H9 (cell line): ENCODE measurements around the gene ASB7. TPM values are rescaled to one million over a fixed set of nuclear protein-coding genes. Genes with fewer than 3 reads are reported as not detected.

Experiments
- DNase-seq: peaks from one replicate; pipeline ENCODE4 v3.0.0-alpha.2; 2017
- H2AFZ ChIP-seq: one replicate; pipeline ENCODE4 v1.6.1; 2013; ENCODE audit warnings: mild to moderate bottlenecking, low read length, control low read depth, moderate library complexity
- H2AK5ac ChIP-seq: 2 replicates; pipeline ENCODE4 v1.6.1; 2013; ENCODE audit warnings: low read length, control low read depth, mixed read lengths; ENCODE audit not compliant: insufficient read length
- H2BK120ac ChIP-seq: one replicate; pipeline ENCODE4 v1.6.1; 2013; ENCODE audit warnings: low read depth, mild to moderate bottlenecking, low read length, control low read depth, inconsistent platforms; ENCODE audit not compliant: poor library complexity, severe bottlenecking
- H2BK12ac ChIP-seq: 2 replicates; pipeline ENCODE4 v1.6.1; 2013; ENCODE audit warnings: low read length, control low read depth, mixed read lengths, low read depth; ENCODE audit not compliant: insufficient read length
- H2BK15ac ChIP-seq: 2 replicates; pipeline ENCODE4 v1.6.1; 2013; ENCODE audit warnings: low read depth, low read length, control low read depth
- H2BK20ac ChIP-seq: one replicate; pipeline ENCODE4 v1.6.1; 2013; ENCODE audit warnings: low read depth, mild to moderate bottlenecking, low read length, control low read depth, inconsistent platforms; ENCODE audit not compliant: poor library complexity, severe bottlenecking
- H2BK5ac ChIP-seq: 2 replicates; pipeline ENCODE4 v1.6.1; 2013; ENCODE audit warnings: low read length, control low read depth, mixed read lengths; ENCODE audit not compliant: insufficient read length
- H3K14ac ChIP-seq: 2 replicates; pipeline ENCODE4 v1.6.1; 2013; ENCODE audit warnings: low read length, control low read depth; ENCODE audit not compliant: insufficient read depth
- H3K18ac ChIP-seq: 2 replicates; pipeline ENCODE4 v1.6.1; 2013; ENCODE audit warnings: low read depth, mild to moderate bottlenecking, mixed read lengths, low read length, control low read depth; ENCODE audit not compliant: insufficient read length
- H3K23ac ChIP-seq: 2 replicates; pipeline ENCODE4 v1.6.1; 2013; ENCODE audit warnings: low read length, control low read depth, mixed read lengths, low read depth; ENCODE audit not compliant: insufficient read length
- H3K23me2 ChIP-seq: 2 replicates; pipeline ENCODE4 v1.6.1; 2013; ENCODE audit warnings: low read depth, mild to moderate bottlenecking, mixed read lengths, low read length, control low read depth; ENCODE audit not compliant: insufficient read length, poor library complexity, severe bottlenecking
- H3K27ac ChIP-seq: 2 replicates; pipeline ENCODE4 v1.5.1; 2013; ENCODE audit warnings: low read length, control low read depth, mixed read lengths, low read depth; ENCODE audit not compliant: insufficient read length
- H3K27me3 ChIP-seq: 2 replicates; pipeline ENCODE4 v1.6.1; 2013; ENCODE audit warnings: low read length, control low read depth, inconsistent platforms; ENCODE audit not compliant: insufficient read depth
- H3K4ac ChIP-seq: 2 replicates; pipeline ENCODE4 v1.6.1; 2013; ENCODE audit warnings: low read depth, mild to moderate bottlenecking, control low read depth, inconsistent platforms, low read length, moderate library complexity
- H3K4me1 ChIP-seq: 2 replicates; pipeline ENCODE4 v1.6.1; 2013; ENCODE audit warnings: low read length, control low read depth, inconsistent platforms; ENCODE audit not compliant: insufficient read depth
- H3K4me2 ChIP-seq: 2 replicates; pipeline ENCODE4 v1.6.1; 2013; ENCODE audit warnings: low read length, control low read depth, mixed read lengths; ENCODE audit not compliant: insufficient read length, insufficient read depth
- H3K56ac ChIP-seq: 2 replicates; pipeline ENCODE4 v1.6.1; 2013; ENCODE audit warnings: low read depth, mild to moderate bottlenecking, mixed read lengths, low read length, control low read depth; ENCODE audit not compliant: insufficient read length
- H3K79me1 ChIP-seq: 2 replicates; pipeline ENCODE4 v1.6.1; 2013; ENCODE audit warnings: low read depth, mild to moderate bottlenecking, moderate library complexity, low read length, control low read depth, inconsistent platforms; ENCODE audit not compliant: insufficient read depth, poor library complexity, severe bottlenecking
- H3K79me2 ChIP-seq: 2 replicates; pipeline ENCODE4 v1.6.1; 2013; ENCODE audit warnings: low read length, control low read depth, inconsistent platforms; ENCODE audit not compliant: insufficient read depth
- H3K9ac ChIP-seq: 2 replicates; pipeline ENCODE4 v1.6.1; 2013; ENCODE audit warnings: low read length, control low read depth, mixed read lengths; ENCODE audit not compliant: insufficient read length; ENCODE audit errors: extremely low read depth
- H3K9me3 ChIP-seq: one replicate; pipeline ENCODE4 v1.6.1; 2013; ENCODE audit warnings: low read depth, low read length, inconsistent platforms; ENCODE audit not compliant: control insufficient read depth
- H3T11ph ChIP-seq: one replicate; pipeline ENCODE4 v1.6.1; 2013; ENCODE audit warnings: mild to moderate bottlenecking, low read length, control low read depth, inconsistent platforms
- H4K20me1 ChIP-seq: one replicate; pipeline ENCODE4 v1.6.1; 2013; ENCODE audit not compliant: control insufficient read depth, insufficient read length, insufficient read depth
- H4K5ac ChIP-seq: 2 replicates; pipeline ENCODE4 v1.6.1; 2013; ENCODE audit warnings: low read depth, mild to moderate bottlenecking, mixed read lengths, low read length, control low read depth; ENCODE audit not compliant: insufficient read length
- H4K8ac ChIP-seq: replicated peaks from 2 replicates; pipeline ENCODE4 v1.6.1; 2013; ENCODE audit warnings: low read length, control low read depth, mixed read lengths, low read depth; ENCODE audit not compliant: insufficient read length
- H4K91ac ChIP-seq: 2 replicates; pipeline ENCODE4 v1.6.1; 2013; ENCODE audit warnings: low read depth, mild to moderate bottlenecking, moderate library complexity, mixed read lengths, low read length, control low read depth; ENCODE audit not compliant: insufficient read length
- H3K27ac Mint-ChIP-seq, 3 experiments: 2 replicates in 2 of 3; 3 replicates in 1 of 3; pipeline ENCODE4 v1.8.0; 2020 to 2021; ENCODE audit warnings: mixed read lengths in 3 of 3, mild to moderate bottlenecking in 1 of 3, moderate library complexity in 1 of 3
- H3K27me3 Mint-ChIP-seq: 2 replicates; pipeline ENCODE4 v1.8.0; 2021; ENCODE audit warnings: low read depth, mild to moderate bottlenecking, moderate library complexity, mixed read lengths
- H3K36me3 Mint-ChIP-seq, 3 experiments: 2 replicates in 2 of 3; 3 replicates in 1 of 3; pipeline ENCODE4 v1.8.0; 2020 to 2021; ENCODE audit warnings: low read depth in 3 of 3, mixed read lengths in 3 of 3; ENCODE audit not compliant: insufficient read depth in 1 of 3
- H3K4me1 Mint-ChIP-seq, 2 experiments: 2 replicates each; pipeline ENCODE4 v1.8.0; 2020; ENCODE audit warnings: mixed read lengths in 2 of 2
- H3K4me3 Mint-ChIP-seq, 2 experiments: 2 replicates in 1 of 2; 3 replicates in 1 of 2; pipeline ENCODE4 v1.8.0; 2020 to 2021; ENCODE audit warnings: mild to moderate bottlenecking in 2 of 2, mixed read lengths in 2 of 2, moderate library complexity in 1 of 2
- H3K9me3 Mint-ChIP-seq, 2 experiments: 2 replicates in 1 of 2; 3 replicates in 1 of 2; pipeline ENCODE4 v1.8.0; 2020; ENCODE audit warnings: mild to moderate bottlenecking in 2 of 2, mixed read lengths in 2 of 2, moderate library complexity in 1 of 2
- WGBS: extraction: QIAGEN DNeasy Blood & Tissue Kit; methylation state at CpG from one replicate; pipeline ENCODE4 v1.1.7; 2013; ENCODE audit warnings: missing lambda C conversion rate, low lambda C conversion rate, mixed read lengths; ENCODE audit not compliant: insufficient read length; ENCODE audit errors: extremely low coverage; 5-methylcytosine and 5-hydroxymethylcytosine counted together
- total RNA-seq: library from RNA; stranded (reverse); gene quantifications from 2 replicates; pipeline ENCODE4 v1.2.1, GENCODE V29; 2021
- TF ChIP-seq, protein P1 (sequence below): fragments of 200-600 bp; sonication (generic); conservative IDR thresholded peaks from 3 replicates; pipeline ENCODE4 v1.8.0; 2021; ENCODE audit warnings: antibody characterized with exemption, mild to moderate bottlenecking

Gene ASB7
- total RNA-seq, 1 experiment from 2014 or later = 12.8 TPM

DNA sequence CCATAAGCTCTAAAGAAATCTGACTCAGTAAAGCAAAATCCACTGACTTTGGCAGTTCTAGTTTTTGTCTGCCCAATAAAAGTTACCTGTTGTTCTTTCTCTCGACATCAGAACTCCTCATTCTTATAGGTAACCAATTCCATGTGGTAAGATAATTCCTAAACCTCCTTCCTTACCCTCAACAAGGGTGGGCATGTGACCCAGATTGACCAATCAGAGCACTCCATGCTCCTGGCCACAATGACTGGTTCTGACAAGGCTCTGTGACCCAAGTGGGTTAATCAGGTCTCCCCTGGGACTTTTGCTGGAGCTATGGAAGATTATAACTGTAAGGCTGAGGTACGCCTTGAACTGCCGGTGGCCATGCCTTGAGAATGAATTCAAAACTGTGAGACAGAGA, 32.1 kb upstream of the ASB7 start:
- Histone ChIP-seq H2AK5ac (no peak overlapping the region), H3K9ac (no peak overlapping the region), H3K4me2 (no peak overlapping the region), H4K8ac (no peak overlapping the region), H3K56ac (no peak overlapping the region), H3K14ac (no peak overlapping the region), H4K91ac (no peak overlapping the region), H3K23me2 (no peaks in the 10 kb centered on the region), H2BK5ac (no peak overlapping the region), H2BK12ac (no peak overlapping the region), H3K23ac (no peak overlapping the region), H3T11ph (no peak overlapping the region), H3K9me3 (no peaks in the 10 kb centered on the region), H3K4ac (no peak overlapping the region), H3K18ac (no peak overlapping the region), H3K27me3 (no peaks in the 10 kb centered on the region), H3K4me1 (no peaks in the 10 kb centered on the region), H2AFZ (no peak overlapping the region), H4K20me1 (no peaks in the 10 kb centered on the region), H3K27ac (no peak overlapping the region), H3K79me1 (no peaks in the 10 kb centered on the region), H2BK15ac (no peak overlapping the region), H4K5ac (no peak overlapping the region), H2BK120ac (no peak overlapping the region), H3K79me2 (no peaks in the 10 kb centered on the region), H2BK20ac (no peak overlapping the region)
- no peaks in the 10 kb centered on the region for H3K4me1 Mint-ChIP-seq
- H3K27me3 Mint-ChIP-seq = no peaks in the 10 kb centered on the region
- H3K4me3 Mint-ChIP-seq = no peak overlapping the region
- H3K36me3 Mint-ChIP-seq = peaks cover 4 to 16% (median 5%) of the 10 kb centered on the region in 3 experiments; a peak in 4 of 7 replicates
- TF ChIP-seq, protein P1, sequence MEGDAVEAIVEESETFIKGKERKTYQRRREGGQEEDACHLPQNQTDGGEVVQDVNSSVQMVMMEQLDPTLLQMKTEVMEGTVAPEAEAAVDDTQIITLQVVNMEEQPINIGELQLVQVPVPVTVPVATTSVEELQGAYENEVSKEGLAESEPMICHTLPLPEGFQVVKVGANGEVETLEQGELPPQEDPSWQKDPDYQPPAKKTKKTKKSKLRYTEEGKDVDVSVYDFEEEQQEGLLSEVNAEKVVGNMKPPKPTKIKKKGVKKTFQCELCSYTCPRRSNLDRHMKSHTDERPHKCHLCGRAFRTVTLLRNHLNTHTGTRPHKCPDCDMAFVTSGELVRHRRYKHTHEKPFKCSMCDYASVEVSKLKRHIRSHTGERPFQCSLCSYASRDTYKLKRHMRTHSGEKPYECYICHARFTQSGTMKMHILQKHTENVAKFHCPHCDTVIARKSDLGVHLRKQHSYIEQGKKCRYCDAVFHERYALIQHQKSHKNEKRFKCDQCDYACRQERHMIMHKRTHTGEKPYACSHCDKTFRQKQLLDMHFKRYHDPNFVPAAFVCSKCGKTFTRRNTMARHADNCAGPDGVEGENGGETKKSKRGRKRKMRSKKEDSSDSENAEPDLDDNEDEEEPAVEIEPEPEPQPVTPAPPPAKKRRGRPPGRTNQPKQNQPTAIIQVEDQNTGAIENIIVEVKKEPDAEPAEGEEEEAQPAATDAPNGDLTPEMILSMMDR = no peak
- DNase-seq = no peak
- no peak overlapping the region for H3K27ac Mint-ChIP-seq
- H3K9me3 Mint-ChIP-seq = no peaks in the 10 kb centered on the region
- WGBS = no CpG with 5 or more reads among the region's 3 CpGs
